Stimulated activated naive CD8-positive, alpha-beta T cell treated with anti-CD3 and anti-CD28 coated beads, Interleukin-15, Interleukin-2, amounts not matched to agents 100 U/mL and 50 U/mL, for 24 hours (primary cell): ENCODE data around the gene TAF11L9.
"Not testable (repeated sequence)": the region's sequence is repeated elsewhere in the genome, so short reads cannot be mapped to it uniquely, and the experiment has no call there.

Source experiments
- ATAC-seq: fragments of 150-1000 bp; cut with Tn5 transposase; one replicate; pipeline ENCODE4 v1.10.0; 2021
- DNase-seq: peaks from one replicate; pipeline ENCODE4 v3.0.0; 2021

TAF11L9 gene

GRCh38 chr5:17594255-17594654, at the start of gene TAF11L9:
TAF11L9 (minus strand) TSS chr5:17594394.
- ATAC-seq, DNase-seq: not testable (repeated sequence)

DNA sequence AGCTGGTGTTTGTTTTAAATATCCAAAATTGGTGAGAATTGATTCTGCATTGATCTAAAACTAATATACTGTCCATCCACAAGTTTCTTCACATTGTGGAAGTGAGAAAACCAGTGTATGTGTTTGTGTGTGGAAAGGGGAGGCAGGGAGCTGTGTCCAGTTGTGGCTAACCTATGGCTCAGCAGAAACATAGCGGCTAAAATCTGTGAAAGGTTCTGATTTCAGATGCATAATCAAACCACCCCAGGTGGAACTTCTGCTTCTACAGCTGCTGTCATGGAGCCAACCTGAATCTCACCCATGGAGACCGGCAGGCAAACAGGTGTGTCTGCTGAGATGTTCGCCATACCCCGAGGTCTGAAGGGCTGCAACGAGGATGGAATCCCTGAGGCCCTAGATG, 40.0 kb upstream of the TAF11L9 start, which contains the start of gene TAF11L14:
TSS of gene TAF11L14 (plus strand) at position 301 of the 400 bp plus-strand sequence.
- ATAC-seq (no peak), DNase-seq (no peak)

DNA sequence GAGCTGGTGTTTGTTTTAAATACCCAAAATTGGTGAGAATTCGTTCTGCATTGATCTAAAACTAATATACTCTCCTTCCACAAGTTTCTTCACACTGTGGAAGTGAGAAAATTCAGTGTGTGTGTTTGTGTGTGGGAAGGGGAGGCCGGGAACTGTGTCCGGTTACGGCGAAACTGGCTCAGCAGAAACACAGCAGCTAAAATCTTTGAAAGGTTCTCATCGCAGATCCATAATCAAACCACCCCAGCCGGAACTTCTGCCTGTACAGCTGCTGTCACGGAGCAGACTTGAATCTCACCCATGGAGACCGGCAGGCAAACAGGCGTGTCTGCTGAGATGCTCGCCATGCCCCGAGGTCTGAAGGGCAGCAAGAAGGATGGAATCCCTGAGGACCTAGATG, 37.6 kb upstream of the TAF11L9 start, which contains the start of gene TAF11L13:
TSS of gene TAF11L13 (plus strand) at position 301 of the 400 bp plus-strand sequence.
- not testable (repeated sequence) for DNase-seq

GRCh38 chr5:17625686-17626085, 31.5 kb upstream of the TAF11L9 start:
- DNase-seq (no peak), ATAC-seq (no peak)

More for the DNA sequence above, 37.6 kb upstream of the TAF11L9 start, which contains the start of gene TAF11L13:
- not testable (repeated sequence) for ATAC-seq

DNA sequence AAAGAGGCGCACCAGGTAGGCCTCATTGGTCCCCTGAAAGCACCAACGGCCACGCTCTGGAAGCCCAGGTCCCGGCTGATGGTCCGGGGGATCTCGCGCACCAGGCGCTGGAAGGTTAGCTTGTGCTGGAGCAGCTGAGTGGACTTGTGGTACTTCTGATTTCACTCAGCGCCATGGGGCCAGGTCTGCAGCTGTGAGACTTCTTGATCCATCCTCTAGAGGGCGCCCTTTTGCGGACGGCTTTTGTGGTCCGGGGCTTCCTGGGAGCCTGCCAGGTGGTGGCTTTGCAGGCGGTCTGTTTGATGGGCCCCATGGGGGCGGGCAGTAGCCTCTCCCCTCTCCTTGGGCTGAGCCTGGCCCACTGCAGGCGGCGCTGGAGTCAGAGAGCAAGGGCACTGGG, 26.4 kb upstream of the TAF11L9 start:
- ATAC-seq: no peak

GRCh38 chr5:17619354-17619753, 25.2 kb upstream of the TAF11L9 start:
- DNase-seq (no peak), ATAC-seq (no peak)

More for the DNA sequence above, 26.4 kb upstream of the TAF11L9 start:
- DNase-seq: no peak

DNA sequence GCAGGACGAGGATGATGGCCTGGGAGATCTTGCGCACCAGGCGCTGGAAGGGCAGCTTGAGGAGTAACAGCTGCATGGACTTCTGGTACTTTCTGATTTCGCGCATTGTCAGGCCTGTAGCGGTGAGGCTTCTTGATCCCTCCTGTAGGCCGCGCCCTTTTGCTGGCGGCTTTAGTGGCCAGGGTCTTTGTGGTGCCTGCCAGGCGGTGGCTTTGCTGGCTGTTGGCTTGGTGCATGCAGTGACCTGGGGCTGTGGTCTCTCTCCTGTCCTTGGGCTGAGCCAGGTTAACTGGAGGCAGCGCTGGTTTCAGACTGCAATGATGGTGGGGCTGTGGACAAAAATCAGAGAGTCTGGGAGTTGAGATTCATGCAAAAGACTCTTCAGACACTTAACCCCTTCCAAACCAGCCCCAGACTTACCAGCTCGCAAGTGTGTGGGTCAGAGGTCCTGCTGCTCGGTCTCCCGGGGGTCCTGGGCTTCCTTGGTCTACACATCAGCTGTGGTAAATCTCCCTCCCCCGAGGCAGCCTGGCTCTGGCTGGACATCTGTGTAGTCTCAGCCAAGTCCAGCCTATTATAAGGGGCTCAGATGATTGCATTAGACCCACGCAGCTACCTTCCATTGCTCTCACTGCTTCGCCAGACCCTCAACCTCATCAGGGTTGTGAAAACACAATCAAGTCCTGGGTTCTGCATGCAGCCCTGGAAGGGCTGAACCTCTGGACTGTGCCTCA, 20.8 kb upstream of the TAF11L9 start:
- no peak for ATAC-seq

DNA sequence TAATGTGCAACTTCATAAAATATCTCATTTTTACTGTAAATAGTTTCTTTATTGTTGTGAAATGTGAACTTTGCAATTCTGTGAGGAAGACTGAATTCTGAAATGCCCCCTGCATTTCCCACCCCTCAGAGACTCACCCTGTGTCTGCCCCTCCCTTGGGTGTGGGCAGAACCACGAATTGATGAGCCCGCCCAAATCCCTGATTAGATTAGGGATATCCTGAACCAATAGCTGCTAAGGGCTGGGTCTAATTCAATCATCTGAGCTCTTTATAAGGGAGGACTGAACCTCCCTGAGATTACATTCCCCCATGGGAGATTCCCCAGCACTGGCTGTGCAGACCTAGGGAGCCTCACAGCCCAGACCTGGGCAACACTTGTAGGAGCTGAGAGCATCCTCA, 15.9 kb upstream of the TAF11L9 start, which contains the start of gene TAF11L12:
TSS of gene TAF11L12 (plus strand) at position 301 of the 400 bp plus-strand sequence.
- ATAC-seq, DNase-seq: not testable (repeated sequence)

More for the DNA sequence above, 20.8 kb upstream of the TAF11L9 start:
- no peak for DNase-seq

- DNase-seq, ATAC-seq: not testable (repeated sequence)
These were observed 13.3 kb upstream of the TAF11L9 start for GRCh38 chr5:17607461-17607860.

DNA sequence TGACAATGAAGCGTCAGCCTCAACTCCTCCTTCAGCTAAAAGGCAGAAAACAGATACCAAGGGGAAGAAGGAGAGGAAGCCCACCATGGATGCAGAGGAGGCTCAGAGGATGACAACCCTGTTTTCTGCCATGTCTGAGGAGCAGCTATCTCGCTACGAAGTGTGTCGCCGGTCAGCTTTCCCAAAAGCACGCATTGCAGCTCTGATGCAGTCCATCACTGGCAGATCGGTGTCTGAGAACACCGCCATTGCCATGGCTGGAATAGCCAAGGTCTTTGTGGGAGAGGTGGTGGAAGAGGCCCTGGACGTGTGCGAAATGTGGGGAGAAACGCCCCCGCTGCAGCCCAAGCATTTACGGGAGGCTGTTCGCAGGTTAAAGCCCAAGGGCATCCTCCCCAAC, 10.8 kb upstream of the TAF11L9 start:
- DNase-seq (no peak), ATAC-seq (no peak)

- not testable (repeated sequence) for DNase-seq, ATAC-seq
These were observed 9.7 kb upstream of the TAF11L9 start, which contains the start of gene TAF11L11 for GRCh38 chr5:17603880-17604279. TAF11L11 (plus strand) TSS chr5:17604183.

- ATAC-seq, DNase-seq: not testable (repeated sequence)
These were observed 3.5 kb upstream of the TAF11L9 start, which contains the start of gene TAF11L10 for GRCh38 chr5:17597728-17598127. TAF11L10 (minus strand) TSS chr5:17597828.

DNA sequence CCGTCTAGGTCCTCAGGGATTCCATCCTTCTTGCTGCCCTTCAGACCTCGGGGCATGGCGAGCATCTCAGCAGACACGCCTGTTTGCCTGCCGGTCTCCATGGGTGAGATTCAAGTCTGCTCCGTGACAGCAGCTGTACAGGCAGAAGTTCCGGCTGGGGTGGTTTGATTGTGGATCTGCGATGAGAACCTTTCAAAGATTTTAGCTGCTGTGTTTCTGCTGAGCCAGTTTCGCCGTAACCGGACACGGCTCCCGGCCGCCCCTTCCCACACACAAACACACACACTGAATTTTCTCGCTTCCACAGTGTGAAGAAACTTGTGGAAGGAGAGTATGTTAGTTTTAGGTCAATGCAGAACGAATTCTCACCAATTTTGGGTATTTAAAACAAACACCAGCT, 3.3 kb downstream of the TAF11L9 start, which contains the start of gene TAF11L8:
TSS of gene TAF11L8 (minus strand) at position 101 of the 400 bp plus-strand sequence.
- not testable (repeated sequence) for ATAC-seq, DNase-seq

DNA sequence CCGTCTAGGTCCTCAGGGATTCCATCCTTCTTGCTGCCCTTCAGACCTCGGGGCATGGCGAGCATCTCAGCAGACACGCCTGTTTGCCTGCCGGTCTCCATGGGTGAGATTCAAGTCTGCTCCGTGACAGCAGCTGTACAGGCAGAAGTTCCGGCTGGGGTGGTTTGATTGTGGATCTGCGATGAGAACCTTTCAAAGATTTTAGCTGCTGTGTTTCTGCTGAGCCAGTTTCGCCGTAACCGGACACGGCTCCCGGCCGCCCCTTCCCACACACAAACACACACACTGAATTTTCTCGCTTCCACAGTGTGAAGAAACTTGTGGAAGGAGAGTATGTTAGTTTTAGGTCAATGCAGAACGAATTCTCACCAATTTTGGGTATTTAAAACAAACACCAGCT, 8.5 kb downstream of the TAF11L9 start, which contains the start of gene TAF11L7:
TSS of gene TAF11L7 (minus strand) at position 101 of the 400 bp plus-strand sequence.
- ATAC-seq, DNase-seq: not testable (repeated sequence)
